Tibial nerve (tissue), 4 donors: ENCODE measurements around the gene WDR36. TPM values are rescaled to one million over a fixed set of nuclear protein-coding genes. Genes with fewer than 3 reads are reported as not detected.
A peak's percentile ranks its signal among the peaks of the same experiment; 100 is the strongest.

Experiments
- DNase-seq, 2 donors: peaks; one replicate each; pipeline ENCODE4 v3.0.0-alpha.2; 2019; ENCODE audit warnings: low spot score in 2 of 2
- H3K27ac ChIP-seq, 4 donors: fragments of 200-600 bp; sonication (generic) in 3 of 4; one replicate each; pipeline ENCODE4 v1.5.1; 2017 to 2019; ENCODE audit warnings: mild to moderate bottlenecking in 1 of 4
- H3K27me3 ChIP-seq, 2 donors: fragments of 200-600 bp; sonication (generic) in 1 of 2; one replicate each; pipeline versions ENCODE4 v1.5.1 to v1.6.0; 2017 to 2019
- H3K36me3 ChIP-seq, 3 donors: fragments of 200-600 bp; sonication (generic); one replicate each; pipeline ENCODE4 v1.5.1; 2018 to 2019
- H3K4me1 ChIP-seq, 4 donors: fragments of 200-600 bp; sonication (generic) in 3 of 4; one replicate each; pipeline ENCODE4 v1.5.1; 2017 to 2019
- H3K4me3 ChIP-seq, 4 donors: fragments of 200-600 bp; sonication (generic) in 3 of 4; one replicate each; pipeline ENCODE4 v1.5.1; 2017 to 2019; ENCODE audit warnings: mild to moderate bottlenecking in 1 of 4, moderate library complexity in 1 of 4
- H3K9me3 ChIP-seq, 4 donors: fragments of 200-600 bp; sonication (generic) in 3 of 4; one replicate each; pipeline ENCODE4 v1.5.1; 2017 to 2019
- EP300 ChIP-seq, 2 donors: sonication (generic); formaldehyde crosslinking; IDR thresholded peaks; one replicate each; pipeline ENCODE4 v1.6.1; 2017; ENCODE audit warnings: antibody characterized with exemption in 2 of 2, mild to moderate bottlenecking in 1 of 2
- POLR2A ChIP-seq, 2 donors: fragments of 450-650 bp; IDR thresholded peaks; one replicate each; pipeline ENCODE4 v1.6.1; 2017; ENCODE audit warnings: antibody characterized with exemption in 2 of 2, mild to moderate bottlenecking in 2 of 2, moderate library complexity in 2 of 2
- WGBS, 2 donors: methylation state at CpG; one replicate each; pipeline ENCODE4 v1.1.5; 2018; 5-methylcytosine and 5-hydroxymethylcytosine counted together
- total RNA-seq, 4 donors: library from RNA; depleted of rRNA; stranded (reverse); fragments of >200 nt; gene quantifications; one replicate each; pipeline ENCODE4 v1.1.0, GENCODE V29; 2016
- TF ChIP-seq, protein P1 (sequence below), 5 experiments: fragments of 200-600 bp in 3 of 5; fragments of 450-650 bp in 2 of 5; sonication (generic) in 3 of 5; IDR thresholded peaks; one replicate each; pipeline ENCODE4 v1.5.1; 2016 to 2019; ENCODE audit warnings: antibody characterized with exemption in 5 of 5, mild to moderate bottlenecking in 3 of 5, moderate library complexity in 2 of 5

The WDR36 gene
- total RNA-seq, 4 donors from 2014 or later = 21.6 to 27.9 (median 22.2) TPM

- no peak overlapping the region for H3K27ac ChIP-seq
- no peaks in the 10 kb centered on the region for H3K4me1 ChIP-seq
- WGBS, 2 donors = 65 to 75% methylated on average over 1 of the region's 1 CpG
- H3K27me3 ChIP-seq = no peaks in the 10 kb centered on the region
- TF ChIP-seq EP300 (IDR thresholded peaks at IDR 0.05) (peak in 1 of 2 donors; percentile 51), POLR2A (IDR thresholded peaks at IDR 0.05) (no peak)
- TF ChIP-seq, protein P1, sequence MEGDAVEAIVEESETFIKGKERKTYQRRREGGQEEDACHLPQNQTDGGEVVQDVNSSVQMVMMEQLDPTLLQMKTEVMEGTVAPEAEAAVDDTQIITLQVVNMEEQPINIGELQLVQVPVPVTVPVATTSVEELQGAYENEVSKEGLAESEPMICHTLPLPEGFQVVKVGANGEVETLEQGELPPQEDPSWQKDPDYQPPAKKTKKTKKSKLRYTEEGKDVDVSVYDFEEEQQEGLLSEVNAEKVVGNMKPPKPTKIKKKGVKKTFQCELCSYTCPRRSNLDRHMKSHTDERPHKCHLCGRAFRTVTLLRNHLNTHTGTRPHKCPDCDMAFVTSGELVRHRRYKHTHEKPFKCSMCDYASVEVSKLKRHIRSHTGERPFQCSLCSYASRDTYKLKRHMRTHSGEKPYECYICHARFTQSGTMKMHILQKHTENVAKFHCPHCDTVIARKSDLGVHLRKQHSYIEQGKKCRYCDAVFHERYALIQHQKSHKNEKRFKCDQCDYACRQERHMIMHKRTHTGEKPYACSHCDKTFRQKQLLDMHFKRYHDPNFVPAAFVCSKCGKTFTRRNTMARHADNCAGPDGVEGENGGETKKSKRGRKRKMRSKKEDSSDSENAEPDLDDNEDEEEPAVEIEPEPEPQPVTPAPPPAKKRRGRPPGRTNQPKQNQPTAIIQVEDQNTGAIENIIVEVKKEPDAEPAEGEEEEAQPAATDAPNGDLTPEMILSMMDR (IDR thresholded peaks at IDR 0.05) = no peak
- peak in 1 of 2 donors; percentile 19 for DNase-seq
- peaks cover 0 to 73% (median 0%) of the 10 kb centered on the region in 3 donors for H3K36me3 ChIP-seq
- H3K4me3 ChIP-seq = no peak overlapping the region
- H3K9me3 ChIP-seq = no peaks in the 10 kb centered on the region
These were observed 24.4 kb downstream of the WDR36 start for GRCh38 chr5:111116550-111116949.

DNA sequence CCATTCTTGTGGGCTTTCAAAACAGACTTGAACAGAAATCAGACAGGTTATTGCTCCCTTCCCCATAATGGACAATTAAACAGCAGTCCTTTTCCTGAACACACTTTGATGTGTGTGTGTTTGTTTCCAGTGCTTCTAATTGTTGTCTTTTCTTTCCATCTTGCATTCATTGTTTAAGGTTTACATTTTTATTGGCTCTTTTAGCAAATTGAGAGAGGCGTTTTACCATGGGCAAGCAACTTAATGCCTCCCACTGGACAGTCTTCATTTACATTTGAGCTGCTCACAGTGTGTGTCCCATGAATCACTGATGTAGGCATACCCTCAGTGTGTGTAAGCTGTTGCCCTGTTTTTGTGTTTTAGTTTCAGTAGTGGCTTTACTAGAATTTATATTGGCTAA is 25.0 kb downstream of the WDR36 start:
- no peak for DNase-seq
- H3K36me3 ChIP-seq = peaks cover 0 to 74% (median 0%) of the 10 kb centered on the region in 3 donors
- H3K9me3 ChIP-seq = no peaks in the 10 kb centered on the region
- no peaks in the 10 kb centered on the region for H3K27me3 ChIP-seq
- H3K4me1 ChIP-seq = no peaks in the 10 kb centered on the region
- TF ChIP-seq POLR2A (IDR thresholded peaks at IDR 0.05) = no peak
- TF ChIP-seq, protein P1 (IDR thresholded peaks at IDR 0.05) = no peak
- no peak for TF ChIP-seq EP300 (IDR thresholded peaks at IDR 0.05)
- WGBS, 2 donors = 48 to 50% methylated on average over 1 of the region's 1 CpG
- H3K4me3 ChIP-seq = no peak overlapping the region
- no peak overlapping the region for H3K27ac ChIP-seq

DNA sequence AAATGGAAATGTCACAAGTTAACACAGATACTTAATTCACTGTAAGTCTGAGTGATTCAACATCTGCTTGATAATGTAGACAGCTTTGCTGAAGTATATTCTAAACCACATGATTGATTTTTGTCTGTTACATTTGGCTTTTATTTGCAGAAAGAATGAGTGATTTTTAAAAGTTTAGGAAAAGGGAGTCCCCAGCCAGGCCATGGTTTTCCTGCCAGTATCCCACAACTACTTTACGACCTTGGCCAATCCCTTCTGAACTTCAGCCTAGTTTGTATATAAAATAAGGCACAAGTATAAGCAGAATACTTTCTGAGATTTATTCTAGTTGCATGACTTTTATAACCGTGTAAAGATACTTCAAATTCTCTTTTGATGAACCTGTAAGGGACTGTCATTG is 27.1 kb downstream of the WDR36 start:
- WGBS, 2 donors = 56 to 58% methylated on average over 2 of the region's 2 CpGs

DNA sequence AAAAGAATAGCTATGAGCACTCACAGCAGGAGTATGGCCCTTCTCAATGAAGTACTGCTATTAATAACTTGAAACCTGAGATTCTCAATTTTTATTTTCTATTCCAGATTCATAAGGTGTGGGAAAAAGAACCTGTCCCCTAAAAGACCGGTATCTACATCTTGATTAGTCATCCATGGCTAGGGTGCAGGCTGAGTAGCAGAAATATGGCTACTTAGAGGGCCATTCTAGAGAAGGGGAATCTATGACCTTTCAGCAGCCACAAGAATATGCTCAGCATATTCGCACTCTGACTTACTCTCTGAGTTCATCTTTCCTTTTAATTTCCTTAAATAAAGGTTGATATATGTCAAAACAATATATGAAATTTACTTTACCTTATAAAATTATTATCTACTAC is 27.7 kb downstream of the WDR36 start:
- no peaks in the 10 kb centered on the region for H3K27me3 ChIP-seq
- TF ChIP-seq POLR2A (IDR thresholded peaks at IDR 0.05) (no peak), EP300 (IDR thresholded peaks at IDR 0.05) (no peak)
- TF ChIP-seq, protein P1 (IDR thresholded peaks at IDR 0.05) = no peak
- no peaks in the 10 kb centered on the region for H3K4me1 ChIP-seq
- no peaks in the 10 kb centered on the region for H3K9me3 ChIP-seq
- WGBS, 2 donors = 90 to 93% methylated on average over 2 of the region's 2 CpGs
- no peak for DNase-seq
- H3K36me3 ChIP-seq = peaks cover 0 to 76% (median 0%) of the 10 kb centered on the region in 3 donors
- no peak overlapping the region for H3K4me3 ChIP-seq
- H3K27ac ChIP-seq = no peak overlapping the region

More for the DNA sequence above, 27.1 kb downstream of the WDR36 start:
- DNase-seq = no peak
- TF ChIP-seq, protein P1 (IDR thresholded peaks at IDR 0.05) = no peak
- TF ChIP-seq EP300 (IDR thresholded peaks at IDR 0.05) = no peak
- no peak for TF ChIP-seq POLR2A (IDR thresholded peaks at IDR 0.05)
- Histone ChIP-seq H3K4me1 (no peaks in the 10 kb centered on the region), H3K4me3 (no peak overlapping the region), H3K9me3 (no peaks in the 10 kb centered on the region), H3K27ac (no peak overlapping the region), H3K36me3 (peaks cover 0 to 78% (median 0%) of the 10 kb centered on the region in 3 donors), H3K27me3 (no peaks in the 10 kb centered on the region)

GRCh38 chr5:111120911-111121310 is 28.8 kb downstream of the WDR36 start:
- peaks cover 0 to 81% (median 0%) of the 10 kb centered on the region in 3 donors for H3K36me3 ChIP-seq
- no peak for TF ChIP-seq POLR2A (IDR thresholded peaks at IDR 0.05)
- TF ChIP-seq, protein P1 (IDR thresholded peaks at IDR 0.05) = no peak
- no peak for TF ChIP-seq EP300 (IDR thresholded peaks at IDR 0.05)

More at GRCh38 chr5:111120911-111121310, 28.8 kb downstream of the WDR36 start:
- no peak for DNase-seq
- H3K27me3 ChIP-seq = no peaks in the 10 kb centered on the region
- no peaks in the 10 kb centered on the region for H3K4me1 ChIP-seq
- no peak overlapping the region for H3K27ac ChIP-seq
- WGBS, 2 donors = 85 to 90% methylated on average over 2 of the region's 2 CpGs
- no peaks in the 10 kb centered on the region for H3K9me3 ChIP-seq
- H3K4me3 ChIP-seq = no peak overlapping the region
